Measurements from ENCODE around the gene GMDS.

DNA sequence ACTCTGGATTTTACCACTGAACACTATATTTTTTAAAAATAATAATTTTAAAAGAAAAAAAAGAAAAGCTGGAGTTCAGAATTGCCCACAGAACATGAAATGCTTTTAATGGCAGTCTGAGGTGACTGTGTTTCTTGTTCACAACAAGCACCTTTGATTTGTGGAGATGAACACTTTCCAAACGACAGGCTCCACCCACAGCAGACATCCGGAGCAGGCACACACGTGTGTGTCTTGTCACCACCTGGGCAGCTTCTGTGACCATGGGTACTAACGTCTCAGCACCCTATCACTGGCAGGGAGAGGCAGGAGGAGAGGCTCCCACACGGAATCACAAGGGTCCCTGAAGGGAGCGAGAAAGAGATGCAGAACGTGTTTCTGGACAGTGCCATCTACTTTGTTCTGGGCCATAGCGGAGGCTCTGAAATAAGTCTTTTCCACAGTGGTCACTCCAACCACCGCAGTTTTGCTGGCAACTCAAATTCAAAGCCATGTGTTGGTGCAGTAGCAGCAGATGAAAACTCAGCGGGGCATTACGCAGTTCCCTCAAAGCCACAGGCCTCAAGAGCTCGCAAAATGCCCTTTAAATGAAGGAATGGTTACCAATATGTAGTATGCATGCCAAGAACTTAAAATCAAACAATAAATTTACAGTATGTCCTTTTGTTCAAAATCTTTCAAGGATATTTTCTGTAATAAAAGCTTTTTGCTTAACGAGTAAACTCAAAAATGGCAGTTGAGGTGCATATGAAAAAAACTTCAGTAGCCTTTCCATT, 393.5 kb downstream of the GMDS start:
- TF ChIP-seq POLR2A (IDR thresholded peaks at IDR 0.05; ENCODE audit: low read depth, low read length) (no peak), JUN (IDR thresholded peaks at IDR 0.05; ENCODE audit: borderline replicate concordance, insufficient read depth, insufficient read length, low read depth) (no peak), MYC (IDR thresholded peaks at IDR 0.05; ENCODE audit: low read depth, low read length) (no peak)
- TF ChIP-seq, protein P1, sequence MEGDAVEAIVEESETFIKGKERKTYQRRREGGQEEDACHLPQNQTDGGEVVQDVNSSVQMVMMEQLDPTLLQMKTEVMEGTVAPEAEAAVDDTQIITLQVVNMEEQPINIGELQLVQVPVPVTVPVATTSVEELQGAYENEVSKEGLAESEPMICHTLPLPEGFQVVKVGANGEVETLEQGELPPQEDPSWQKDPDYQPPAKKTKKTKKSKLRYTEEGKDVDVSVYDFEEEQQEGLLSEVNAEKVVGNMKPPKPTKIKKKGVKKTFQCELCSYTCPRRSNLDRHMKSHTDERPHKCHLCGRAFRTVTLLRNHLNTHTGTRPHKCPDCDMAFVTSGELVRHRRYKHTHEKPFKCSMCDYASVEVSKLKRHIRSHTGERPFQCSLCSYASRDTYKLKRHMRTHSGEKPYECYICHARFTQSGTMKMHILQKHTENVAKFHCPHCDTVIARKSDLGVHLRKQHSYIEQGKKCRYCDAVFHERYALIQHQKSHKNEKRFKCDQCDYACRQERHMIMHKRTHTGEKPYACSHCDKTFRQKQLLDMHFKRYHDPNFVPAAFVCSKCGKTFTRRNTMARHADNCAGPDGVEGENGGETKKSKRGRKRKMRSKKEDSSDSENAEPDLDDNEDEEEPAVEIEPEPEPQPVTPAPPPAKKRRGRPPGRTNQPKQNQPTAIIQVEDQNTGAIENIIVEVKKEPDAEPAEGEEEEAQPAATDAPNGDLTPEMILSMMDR (IDR thresholded peaks at IDR 0.05; ENCODE audit: extremely low read depth in 1 of 2, insufficient read depth in 1 of 2, low read depth in 1 of 2, low read length in 2 of 2) = no peak

All from endothelial cell of umbilical vein (primary cell).